H1 (cell line): ENCODE data around the gene FAM83G. TPM values are rescaled to one million over a fixed set of nuclear protein-coding genes. Genes with fewer than 3 reads are reported as not detected.
A peak's percentile ranks its signal among the peaks of the same experiment; 100 is the strongest.

ENCODE experiments used
- ATF2 ChIP-seq: IDR thresholded peaks from 2 replicates; pipeline ENCODE4 v1.6.1; 2012; ENCODE audit warnings: low read length, inconsistent platforms
- ATF3 ChIP-seq: IDR thresholded peaks from 2 replicates; pipeline ENCODE4 v1.6.1; 2011; ENCODE audit warnings: low read depth, mild to moderate bottlenecking, low read length; ENCODE audit not compliant: insufficient read depth
- BRCA1 ChIP-seq: IDR thresholded peaks from 2 replicates; pipeline ENCODE4 v1.6.1; 2012; ENCODE audit warnings: low read depth, low read length, improper control_type of control experiment
- CBX8 ChIP-seq: fragments of 300-800, 300-1000 bp; sonication (generic); IDR thresholded peaks from 2 replicates; pipeline ENCODE4 v1.7.1; 2016; ENCODE audit warnings: low read depth, low read length, borderline replicate concordance
- CEBPB ChIP-seq: IDR thresholded peaks from 2 replicates; pipeline ENCODE4 v1.6.1; 2012; ENCODE audit warnings: low read depth, low read length
- CHD2 ChIP-seq: IDR thresholded peaks from 2 replicates; pipeline ENCODE4 v1.6.1; 2012; ENCODE audit warnings: low read length, improper control_type of control experiment
- EZH2 ChIP-seq: fragments of 200-600 bp; sonication (generic); IDR thresholded peaks from 2 replicates; pipeline ENCODE4 v1.7.1; 2012; ENCODE audit warnings: low read depth, mild to moderate bottlenecking, moderate library complexity, low read length, inconsistent platforms; ENCODE audit not compliant: severe bottlenecking
- JUND ChIP-seq: IDR thresholded peaks from 2 replicates; pipeline ENCODE4 v1.6.1; 2011; ENCODE audit warnings: mild to moderate bottlenecking, improper control_type of control experiment, low read length
- KDM1A ChIP-seq: fragments of 200-600, 300-600 bp; sonication (generic); IDR thresholded peaks from 2 replicates; pipeline ENCODE4 v1.7.1; 2016; ENCODE audit warnings: mild to moderate bottlenecking, low read length, borderline replicate concordance
- KDM4A ChIP-seq: IDR thresholded peaks from one replicate; pipeline ENCODE4 v1.7.1; 2012; ENCODE audit warnings: low read depth, mild to moderate bottlenecking, moderate library complexity, low read length, inconsistent platforms; ENCODE audit not compliant: severe bottlenecking
- MAFK ChIP-seq: IDR thresholded peaks from 2 replicates; pipeline ENCODE4 v1.6.1; 2012; ENCODE audit warnings: low read depth, mild to moderate bottlenecking, improper control_type of control experiment, low read length
- MAX ChIP-seq: IDR thresholded peaks from 2 replicates; pipeline ENCODE4 v1.6.1; 2012; ENCODE audit warnings: inconsistent platforms
- PHF8 ChIP-seq: fragments of 200-600 bp; sonication (generic); conservative IDR thresholded peaks from 2 replicates; pipeline ENCODE4 v1.7.1; 2012; ENCODE audit warnings: low read depth, mild to moderate bottlenecking, inconsistent platforms, low read length, moderate library complexity
- SIN3A ChIP-seq, 2 experiments: IDR thresholded peaks in 1 of 2; conservative IDR thresholded peaks in 1 of 2; 2 replicates each; pipeline ENCODE4 v1.6.1; 2011 to 2012; ENCODE audit warnings: low read length in 2 of 2, improper control_type of control experiment in 1 of 2, low read depth in 1 of 2, mild to moderate bottlenecking in 1 of 2
- SIX5 ChIP-seq: IDR thresholded peaks from 2 replicates; pipeline ENCODE4 v1.6.1; 2011; ENCODE audit warnings: mild to moderate bottlenecking, low read depth, low read length
- SP1 ChIP-seq: IDR thresholded peaks from 2 replicates; pipeline ENCODE4 v1.6.1; 2011; ENCODE audit warnings: low read depth, low read length
- TAF1 ChIP-seq: IDR thresholded peaks from 2 replicates; pipeline ENCODE4 v1.6.1; 2011; ENCODE audit warnings: mild to moderate bottlenecking, low read depth, low read length
- USF2 ChIP-seq: IDR thresholded peaks from 2 replicates; pipeline ENCODE4 v1.6.1; 2011; ENCODE audit warnings: low read length, improper control_type of control experiment
- polyA plus RNA-seq, 7 experiments: library from polyadenylated mRNA; depleted of rRNA in 3 of 7; stranded (reverse) in 5 of 7; unstranded in 2 of 7; fragments of >200 nt in 5 of 7; fragments of 200-250 nt in 2 of 7; gene quantifications; 1 replicate in 5 of 7; 2 replicates in 1 of 7; 4 replicates in 1 of 7; pipeline versions ENCODE4 v1.2.1 to v1.2.3, GENCODE V29; 2011 to 2013; ENCODE audit warnings: missing spikeins in 2 of 7, mixed read lengths in 2 of 7
- total RNA-seq: library from RNA; stranded (reverse); fragmentation: NEBNext Ultra II Directional; extraction: Animal tissue kit (Norgen Biotek cat#: 25700); gene quantifications from 2 replicates; pipeline ENCODE4 v1.2.1, GENCODE V29; 2021

FAM83G gene
- total and polyA plus RNA-seq, 2 of the 8 experiments (the other 6 are each of a cell fraction or from before 2014, with no cell fraction given) = 15.4 to 29.0 TPM

- TF ChIP-seq ATF3 = peak; percentile 62; the same call in 1 of the 2 replicates
- TF ChIP-seq KDM1A = peak; percentile 57; the same call in 1 of the 2 replicates
- no peak for TF ChIP-seq SP1
- peak; percentile 76 for TF ChIP-seq JUND
- TF ChIP-seq MAX = peak; percentile 66
- no peak for TF ChIP-seq CBX8
- peak; percentile 84 for TF ChIP-seq USF2
- TF ChIP-seq ATF2 = no peak
- TF ChIP-seq SIX5 = no peak
- peak; percentile 29; the same call in 1 of the 2 replicates for TF ChIP-seq BRCA1
- no peak for TF ChIP-seq EZH2
- TF ChIP-seq KDM4A = peak; percentile 71
- TF ChIP-seq PHF8 = peak; percentile 75
- no peak for TF ChIP-seq CEBPB
- TF ChIP-seq MAFK = no peak
- peak; percentile 68; the same call in 1 of the 2 replicates for TF ChIP-seq CHD2
- 0 out of 4 replicates have a peak, but pooled peaks of 1 of the 2 experiments have one; percentile 21 for TF ChIP-seq SIN3A (conservative IDR thresholded peaks at IDR 0.05 in 1 of 2, IDR thresholded peaks at IDR 0.05 in 1 of 2; ENCODE audit: low read depth in 1 of 2, low read length in 2 of 2)
- TF ChIP-seq TAF1 = 0 out of 2 replicates have a peak, but pooled peaks have one; percentile 55
Measured at GRCh38 chr17:19004421-19005136, at the start of gene FAM83G (continued).
